HEK293 (cell line): ENCODE data around the gene KCNAB1.

Experiments used
- CTCF ChIA-PET: fragments of 350-600 bp; formaldehyde crosslinking; extraction: SDS; loops from one replicate; lab custom pipeline; 2021; ENCODE audit warnings: antibody characterized with exemption; lab: Yijun Ruan, JAX
- POLR2A ChIA-PET: fragments of 300-600 bp; formaldehyde crosslinking; extraction: SDS; loops from one replicate; lab custom pipeline; 2020; ENCODE audit warnings: antibody characterized with exemption, inconsistent platforms; lab: Yijun Ruan, JAX
- H3K27ac ChIP-seq: fragments of 200-500 bp; sonication (Bioruptor generic); 2 replicates; pipeline ENCODE4 v1.5.1; 2014; ENCODE audit warnings: low read depth, low read length, control low read depth, inconsistent platforms; ENCODE audit errors: extremely low read depth
- H3K36me3 ChIP-seq, 2 experiments: fragments of 200-500 bp in 1 of 2; sonication (Bioruptor generic) in 1 of 2; 1 replicate in 1 of 2; 2 replicates in 1 of 2; pipeline ENCODE4 v1.5.1; 2014 to 2017; ENCODE audit warnings: inconsistent platforms in 2 of 2, low read length in 2 of 2; ENCODE audit not compliant: control insufficient read depth in 2 of 2, insufficient read depth in 1 of 2
- H3K4me1 ChIP-seq: fragments of 200-500 bp; sonication (Bioruptor generic); 2 replicates; pipeline ENCODE4 v1.5.1; 2014; ENCODE audit warnings: mild to moderate bottlenecking, low read length, inconsistent platforms; ENCODE audit not compliant: control insufficient read depth, insufficient read depth
- H3K4me3 ChIP-seq: 2 replicates; pipeline ENCODE4 v1.5.1; 2011; ENCODE audit warnings: low read depth, mild to moderate bottlenecking, control low read depth, low read length, moderate library complexity
- H3K9me3 ChIP-seq: fragments of 200-500 bp; sonication (Bioruptor generic); 2 replicates; pipeline ENCODE4 v1.5.1; 2014; ENCODE audit warnings: low read depth, low read length, inconsistent platforms; ENCODE audit not compliant: control insufficient read depth, insufficient read depth
- EGR2 ChIP-seq: fragments of 450-650 bp; formaldehyde crosslinking; IDR thresholded peaks from 2 replicates; pipeline ENCODE4 v1.5.1; 2016; ENCODE audit warnings: low read depth, missing biosample characterization, missing genetic modification characterization
- KLF8 ChIP-seq: fragments of 450-650 bp; formaldehyde crosslinking; IDR thresholded peaks from 2 replicates; pipeline ENCODE4 v1.5.1; 2016; ENCODE audit warnings: missing biosample characterization, missing genetic modification characterization
- MEIS1 ChIP-seq: sonication (generic); formaldehyde crosslinking; IDR thresholded peaks from 2 replicates; pipeline ENCODE4 v1.8.1; 2022; ENCODE audit warnings: missing genetic modification reagents, mild to moderate bottlenecking, borderline replicate concordance
- SETDB1 ChIP-seq: IDR thresholded peaks from one replicate; pipeline ENCODE4 v1.6.1; 2017; ENCODE audit warnings: mild to moderate bottlenecking, low read length, moderate library complexity, mixed read lengths; ENCODE audit not compliant: insufficient read length
- ZBTB1 ChIP-seq: fragments of 450-650 bp; formaldehyde crosslinking; IDR thresholded peaks from 2 replicates; pipeline ENCODE4 v1.5.1; 2016; ENCODE audit warnings: missing biosample characterization, missing genetic modification characterization
- ZFHX2 ChIP-seq: fragments of 450-650 bp; formaldehyde crosslinking; conservative IDR thresholded peaks from 2 replicates; pipeline ENCODE4 v1.5.1; 2016; ENCODE audit warnings: missing biosample characterization, missing genetic modification characterization
- ZFP3 ChIP-seq: fragments of 450-650 bp; formaldehyde crosslinking; IDR thresholded peaks from 2 replicates; pipeline ENCODE4 v1.5.1; 2016; ENCODE audit warnings: low read depth, missing biosample characterization, missing genetic modification characterization
- ZIC2 ChIP-seq: fragments of 450-650 bp; formaldehyde crosslinking; IDR thresholded peaks from 2 replicates; pipeline ENCODE4 v1.5.1; 2016; ENCODE audit warnings: missing biosample characterization, missing genetic modification characterization
- ZNF266 ChIP-seq: fragments of 450-650 bp; formaldehyde crosslinking; IDR thresholded peaks from 2 replicates; pipeline ENCODE4 v1.5.1; 2016; ENCODE audit warnings: missing biosample characterization, missing genetic modification characterization, low read depth
- ZNF48 ChIP-seq: fragments of 450-650 bp; formaldehyde crosslinking; IDR thresholded peaks from 2 replicates; pipeline ENCODE4 v1.5.1; 2016; ENCODE audit warnings: missing biosample characterization, missing genetic modification characterization
- ZNF670 ChIP-seq: fragments of 450-650 bp; formaldehyde crosslinking; IDR thresholded peaks from 2 replicates; pipeline ENCODE4 v1.5.1; 2016; ENCODE audit warnings: missing biosample characterization, missing genetic modification characterization, low read depth
- ZNF707 ChIP-seq: fragments of 450-650 bp; formaldehyde crosslinking; IDR thresholded peaks from 2 replicates; pipeline ENCODE4 v1.5.1; 2016; ENCODE audit warnings: missing biosample characterization, missing genetic modification characterization
- TF ChIP-seq, protein P1 (sequence below): fragments of 450-650 bp; formaldehyde crosslinking; IDR thresholded peaks from 2 replicates; pipeline ENCODE4 v1.5.1; 2017; ENCODE audit warnings: missing biosample characterization, missing genetic modification characterization
- TF ChIP-seq, protein P2 (sequence below): fragments of 450-650 bp; formaldehyde crosslinking; IDR thresholded peaks from 2 replicates; pipeline ENCODE4 v1.5.1; 2016; ENCODE audit warnings: missing biosample characterization, missing genetic modification characterization
- TF ChIP-seq, protein P3 (sequence below): fragments of 450-650 bp; formaldehyde crosslinking; IDR thresholded peaks from 2 replicates; pipeline ENCODE4 v1.5.1; 2016; ENCODE audit warnings: missing biosample characterization, missing genetic modification characterization
- TF ChIP-seq, protein P4 (sequence below): fragments of 450-650 bp; formaldehyde crosslinking; IDR thresholded peaks from 2 replicates; pipeline ENCODE4 v1.5.1; 2017; ENCODE audit warnings: missing biosample characterization, missing genetic modification characterization

Gene KCNAB1

DNA sequence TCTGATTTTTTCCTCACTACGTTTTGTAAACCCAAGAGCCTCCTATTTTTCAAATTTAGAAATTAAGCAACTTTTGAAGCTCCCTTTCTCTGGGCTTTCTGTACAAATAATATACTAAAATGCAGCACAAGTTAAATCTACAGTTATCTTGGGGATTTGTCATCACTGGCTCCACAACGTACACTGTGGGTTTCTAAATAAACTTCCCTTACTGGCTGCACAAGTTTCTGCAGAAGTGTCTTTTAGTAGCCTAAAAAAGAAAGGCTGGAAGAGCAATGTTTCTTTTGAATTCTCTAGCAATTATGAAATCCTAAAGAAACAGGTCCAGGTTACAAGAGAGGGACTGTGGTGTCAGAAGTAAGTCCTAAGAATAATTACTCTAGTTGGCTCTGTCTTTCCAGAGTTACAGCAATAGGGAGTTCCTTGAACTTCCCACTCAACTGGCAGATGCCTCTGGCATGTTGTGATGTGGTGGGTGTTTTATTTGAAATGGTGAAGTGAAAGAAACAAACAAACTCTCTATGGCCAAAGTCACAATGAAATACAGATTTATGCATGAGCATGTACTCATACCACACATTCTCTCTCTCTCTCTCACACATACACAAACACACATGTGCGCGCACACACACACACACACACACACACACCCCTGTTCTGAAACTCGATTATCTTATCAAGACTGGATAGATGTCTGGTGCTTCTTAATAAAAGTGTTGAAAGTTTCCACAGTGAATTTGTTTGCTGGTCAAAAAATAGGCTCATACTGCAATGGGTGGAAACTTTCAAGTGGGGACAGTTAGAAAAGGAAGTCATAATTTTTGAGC, 236.4 kb downstream of the KCNAB1 start:
- ChIA-PET POLR2A (no interaction called here), CTCF (interaction anchor here (0.6 kb wide), 1 partner anchor 726 kb away, joined by 4 read pairs; no protein-coding TSS in a partner anchor)
- no peak overlapping the region for H3K4me3 ChIP-seq
- H3K36me3 ChIP-seq = no peaks in the 10 kb centered on the region
- H3K9me3 ChIP-seq = no peaks in the 10 kb centered on the region
- no peak overlapping the region for H3K27ac ChIP-seq
- TF ChIP-seq EGR2 (tag by site-specific recombination) (peak; percentile 43), MEIS1 (CRISPR knock-in tag) (no peak), SETDB1 (no peak), ZFHX2 (peak; percentile 59)
- H3K4me1 ChIP-seq = no peaks in the 10 kb centered on the region

DNA sequence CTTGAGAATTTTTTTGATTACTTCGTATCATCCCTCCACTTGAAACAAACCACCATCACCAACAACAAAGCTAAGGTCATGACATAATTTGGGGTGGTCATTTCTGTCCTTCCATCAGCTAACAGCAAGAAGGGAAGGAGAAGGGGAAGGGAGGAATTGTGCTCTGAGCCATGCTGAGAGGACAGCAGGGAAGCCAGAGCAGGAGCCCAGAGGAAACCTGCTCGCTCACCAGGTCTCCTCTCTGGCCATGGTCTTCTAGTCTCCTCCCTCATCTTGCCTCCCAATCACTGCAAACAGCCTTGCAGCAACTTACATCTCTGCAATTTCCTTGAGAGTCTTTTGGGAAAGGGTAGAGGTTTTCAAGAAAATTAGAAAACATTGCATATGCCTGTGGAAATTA, 237.9 kb downstream of the KCNAB1 start:
- CTCF ChIA-PET = interaction anchor here (0.6 to 0.8 kb wide), 2 partner anchors 207 to 457 kb away, joined by 3 to 6 read pairs; no protein-coding TSS in a partner anchor
- Histone ChIP-seq H3K27ac (no peak overlapping the region), H3K9me3 (no peaks in the 10 kb centered on the region), H3K36me3 (no peaks in the 10 kb centered on the region), H3K4me3 (no peak overlapping the region), H3K4me1 (no peaks in the 10 kb centered on the region)
- POLR2A ChIA-PET = no interaction called here
- TF ChIP-seq, protein P1, sequence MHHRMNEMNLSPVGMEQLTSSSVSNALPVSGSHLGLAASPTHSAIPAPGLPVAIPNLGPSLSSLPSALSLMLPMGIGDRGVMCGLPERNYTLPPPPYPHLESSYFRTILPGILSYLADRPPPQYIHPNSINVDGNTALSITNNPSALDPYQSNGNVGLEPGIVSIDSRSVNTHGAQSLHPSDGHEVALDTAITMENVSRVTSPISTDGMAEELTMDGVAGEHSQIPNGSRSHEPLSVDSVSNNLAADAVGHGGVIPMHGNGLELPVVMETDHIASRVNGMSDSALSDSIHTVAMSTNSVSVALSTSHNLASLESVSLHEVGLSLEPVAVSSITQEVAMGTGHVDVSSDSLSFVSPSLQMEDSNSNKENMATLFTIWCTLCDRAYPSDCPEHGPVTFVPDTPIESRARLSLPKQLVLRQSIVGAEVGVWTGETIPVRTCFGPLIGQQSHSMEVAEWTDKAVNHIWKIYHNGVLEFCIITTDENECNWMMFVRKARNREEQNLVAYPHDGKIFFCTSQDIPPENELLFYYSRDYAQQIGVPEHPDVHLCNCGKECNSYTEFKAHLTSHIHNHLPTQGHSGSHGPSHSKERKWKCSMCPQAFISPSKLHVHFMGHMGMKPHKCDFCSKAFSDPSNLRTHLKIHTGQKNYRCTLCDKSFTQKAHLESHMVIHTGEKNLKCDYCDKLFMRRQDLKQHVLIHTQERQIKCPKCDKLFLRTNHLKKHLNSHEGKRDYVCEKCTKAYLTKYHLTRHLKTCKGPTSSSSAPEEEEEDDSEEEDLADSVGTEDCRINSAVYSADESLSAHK = no peak
- TF ChIP-seq ZIC2 = peak; percentile 51
- TF ChIP-seq, all 188 proteins: peak for 1

DNA sequence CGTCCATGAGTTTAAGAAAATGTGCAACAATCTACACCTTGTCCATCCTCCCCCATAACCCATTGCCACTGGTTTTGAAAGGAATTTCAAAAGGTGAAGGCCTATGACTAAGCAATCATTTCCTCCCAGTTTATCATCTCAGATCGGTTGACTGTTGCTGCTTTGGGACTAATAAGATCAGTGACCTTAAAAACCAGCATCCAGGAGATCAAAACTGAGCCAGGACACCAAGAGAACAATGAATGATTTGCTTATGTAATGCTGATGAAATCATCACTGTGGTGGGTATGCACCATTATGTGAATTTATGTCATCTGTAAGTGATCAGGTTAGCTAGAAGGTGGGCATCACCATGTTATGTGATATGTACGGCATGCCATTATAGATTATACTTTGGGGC, 239.0 kb downstream of the KCNAB1 start:
- H3K9me3 ChIP-seq = no peaks in the 10 kb centered on the region
- CTCF ChIA-PET = interaction anchor here (0.8 kb wide), 1 partner anchor 23 kb away, joined by 3 read pairs; no protein-coding TSS in a partner anchor
- POLR2A ChIA-PET = no interaction called here

More for the DNA sequence above, 239.0 kb downstream of the KCNAB1 start:
- Histone ChIP-seq H3K4me1 (no peaks in the 10 kb centered on the region), H3K27ac (no peak overlapping the region), H3K4me3 (no peak overlapping the region), H3K36me3 (no peaks in the 10 kb centered on the region)
- TF ChIP-seq, protein P2, sequence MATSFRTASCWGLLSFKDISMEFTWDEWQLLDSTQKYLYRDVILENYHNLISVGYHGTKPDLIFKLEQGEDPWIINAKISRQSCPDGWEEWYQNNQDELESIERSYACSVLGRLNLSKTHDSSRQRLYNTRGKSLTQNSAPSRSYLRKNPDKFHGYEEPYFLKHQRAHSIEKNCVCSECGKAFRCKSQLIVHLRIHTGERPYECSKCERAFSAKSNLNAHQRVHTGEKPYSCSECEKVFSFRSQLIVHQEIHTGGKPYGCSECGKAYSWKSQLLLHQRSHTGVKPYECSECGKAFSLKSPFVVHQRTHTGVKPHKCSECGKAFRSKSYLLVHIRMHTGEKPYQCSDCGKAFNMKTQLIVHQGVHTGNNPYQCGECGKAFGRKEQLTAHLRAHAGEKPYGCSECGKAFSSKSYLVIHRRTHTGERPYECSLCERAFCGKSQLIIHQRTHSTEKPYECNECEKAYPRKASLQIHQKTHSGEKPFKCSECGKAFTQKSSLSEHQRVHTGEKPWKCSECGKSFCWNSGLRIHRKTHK (tag by site-specific recombination) = no peak
- TF ChIP-seq ZFP3 (no peak), ZNF670 (tag by site-specific recombination) (no peak), ZNF266 (no peak), ZNF48 (tag by site-specific recombination) (no peak), ZBTB1 (no peak), ZNF707 (no peak), KLF8 (tag by site-specific recombination) (no peak), MEIS1 (CRISPR knock-in tag) (no peak)
- TF ChIP-seq, protein P3, sequence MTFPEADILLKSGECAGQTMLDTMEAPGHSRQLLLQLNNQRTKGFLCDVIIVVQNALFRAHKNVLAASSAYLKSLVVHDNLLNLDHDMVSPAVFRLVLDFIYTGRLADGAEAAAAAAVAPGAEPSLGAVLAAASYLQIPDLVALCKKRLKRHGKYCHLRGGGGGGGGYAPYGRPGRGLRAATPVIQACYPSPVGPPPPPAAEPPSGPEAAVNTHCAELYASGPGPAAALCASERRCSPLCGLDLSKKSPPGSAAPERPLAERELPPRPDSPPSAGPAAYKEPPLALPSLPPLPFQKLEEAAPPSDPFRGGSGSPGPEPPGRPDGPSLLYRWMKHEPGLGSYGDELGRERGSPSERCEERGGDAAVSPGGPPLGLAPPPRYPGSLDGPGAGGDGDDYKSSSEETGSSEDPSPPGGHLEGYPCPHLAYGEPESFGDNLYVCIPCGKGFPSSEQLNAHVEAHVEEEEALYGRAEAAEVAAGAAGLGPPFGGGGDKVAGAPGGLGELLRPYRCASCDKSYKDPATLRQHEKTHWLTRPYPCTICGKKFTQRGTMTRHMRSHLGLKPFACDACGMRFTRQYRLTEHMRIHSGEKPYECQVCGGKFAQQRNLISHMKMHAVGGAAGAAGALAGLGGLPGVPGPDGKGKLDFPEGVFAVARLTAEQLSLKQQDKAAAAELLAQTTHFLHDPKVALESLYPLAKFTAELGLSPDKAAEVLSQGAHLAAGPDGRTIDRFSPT = no peak
- TF ChIP-seq, protein P4, sequence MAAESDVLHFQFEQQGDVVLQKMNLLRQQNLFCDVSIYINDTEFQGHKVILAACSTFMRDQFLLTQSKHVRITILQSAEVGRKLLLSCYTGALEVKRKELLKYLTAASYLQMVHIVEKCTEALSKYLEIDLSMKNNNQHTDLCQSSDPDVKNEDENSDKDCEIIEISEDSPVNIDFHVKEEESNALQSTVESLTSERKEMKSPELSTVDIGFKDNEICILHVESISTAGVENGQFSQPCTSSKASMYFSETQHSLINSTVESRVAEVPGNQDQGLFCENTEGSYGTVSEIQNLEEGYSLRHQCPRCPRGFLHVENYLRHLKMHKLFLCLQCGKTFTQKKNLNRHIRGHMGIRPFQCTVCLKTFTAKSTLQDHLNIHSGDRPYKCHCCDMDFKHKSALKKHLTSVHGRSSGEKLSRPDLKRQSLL (tag by site-specific recombination) = no peak
